ENCODE measurements around the gene FEZF2. TPM values are rescaled to one million over a fixed set of nuclear protein-coding genes. Genes with fewer than 3 reads are reported as not detected.

The FEZF2 gene
- polyA plus RNA-seq, 3 donors, result not detected

DNA sequence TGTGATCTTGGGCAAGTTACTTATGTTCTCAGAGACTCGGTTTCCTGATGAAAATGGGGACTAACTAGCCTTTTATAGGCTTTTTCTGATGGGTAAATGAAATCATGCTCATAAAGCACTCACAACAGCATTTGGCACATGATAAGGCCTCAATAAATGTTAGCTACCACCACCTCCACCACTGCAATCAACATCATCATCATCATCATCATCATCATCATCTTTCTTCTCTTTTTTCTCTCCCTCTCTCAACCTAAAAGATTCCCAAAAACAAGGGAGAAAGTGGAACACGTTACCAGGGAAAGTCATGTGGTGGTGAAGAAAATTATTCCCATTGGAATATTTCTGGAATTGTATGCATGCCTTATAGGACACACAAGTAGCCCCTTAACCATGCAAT, 33.6 kb upstream of the FEZF2 start:
- Histone ChIP-seq H3K79me2 (ENCODE audit: insufficient read depth, low read length) (no peaks in the 10 kb centered on the region), H3K4me1 (ENCODE audit: control insufficient read depth in 1 of 2, insufficient read depth in 2 of 2, low read length in 2 of 2) (no peaks in the 10 kb centered on the region), H4K20me1 (ENCODE audit: insufficient read depth, low read length) (no peaks in the 10 kb centered on the region), H3K36me3 (replicated peaks in 1 of 2; ENCODE audit: control insufficient read depth in 1 of 2, insufficient read depth in 2 of 2, low read length in 2 of 2) (no peaks in the 10 kb centered on the region), H3K4me2 (replicated peaks; ENCODE audit: extremely low read depth, low read length, poor library complexity, severe bottlenecking) (no peak overlapping the region), H3K27me3 (ENCODE audit: control insufficient read depth in 2 of 2, insufficient read depth in 2 of 2, low read length in 2 of 2) (no peaks in the 10 kb centered on the region), H3K27ac (ENCODE audit: low read depth in 1 of 2, low read length in 2 of 2) (no peak overlapping the region), H3K9ac (ENCODE audit: insufficient read depth, low read length, poor library complexity, severe bottlenecking) (no peak overlapping the region), H3K4me3 (replicated peaks in 1 of 3; ENCODE audit: low read depth in 2 of 3, low read length in 3 of 3) (no peak overlapping the region), H2AFZ (ENCODE audit: insufficient read depth, low read depth, low read length, poor library complexity, severe bottlenecking) (no peak overlapping the region), H3K9me3 (replicated peaks in 1 of 2; ENCODE audit: control insufficient read depth in 1 of 2, insufficient read depth in 1 of 2, low read length in 2 of 2) (no peaks in the 10 kb centered on the region)
- Mint-ChIP-seq H3K27me3 (ENCODE audit: low read depth in 3 of 3) (peaks cover 0 to 2% (median 1%) of the 10 kb centered on the region in 3 donors), H3K4me1 (no peaks in the 10 kb centered on the region), H3K36me3 (no peaks in the 10 kb centered on the region), H3K4me3 (no peak overlapping the region), H3K27ac (no peak overlapping the region), H3K9me3 (peaks cover 0 to 2% (median 0%) of the 10 kb centered on the region in 7 donors)
- no peak for DNase-seq
- TF ChIP-seq, protein P1, sequence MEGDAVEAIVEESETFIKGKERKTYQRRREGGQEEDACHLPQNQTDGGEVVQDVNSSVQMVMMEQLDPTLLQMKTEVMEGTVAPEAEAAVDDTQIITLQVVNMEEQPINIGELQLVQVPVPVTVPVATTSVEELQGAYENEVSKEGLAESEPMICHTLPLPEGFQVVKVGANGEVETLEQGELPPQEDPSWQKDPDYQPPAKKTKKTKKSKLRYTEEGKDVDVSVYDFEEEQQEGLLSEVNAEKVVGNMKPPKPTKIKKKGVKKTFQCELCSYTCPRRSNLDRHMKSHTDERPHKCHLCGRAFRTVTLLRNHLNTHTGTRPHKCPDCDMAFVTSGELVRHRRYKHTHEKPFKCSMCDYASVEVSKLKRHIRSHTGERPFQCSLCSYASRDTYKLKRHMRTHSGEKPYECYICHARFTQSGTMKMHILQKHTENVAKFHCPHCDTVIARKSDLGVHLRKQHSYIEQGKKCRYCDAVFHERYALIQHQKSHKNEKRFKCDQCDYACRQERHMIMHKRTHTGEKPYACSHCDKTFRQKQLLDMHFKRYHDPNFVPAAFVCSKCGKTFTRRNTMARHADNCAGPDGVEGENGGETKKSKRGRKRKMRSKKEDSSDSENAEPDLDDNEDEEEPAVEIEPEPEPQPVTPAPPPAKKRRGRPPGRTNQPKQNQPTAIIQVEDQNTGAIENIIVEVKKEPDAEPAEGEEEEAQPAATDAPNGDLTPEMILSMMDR (IDR thresholded peaks at IDR 0.05), result no peak
- intact Hi-C loops (cut with micrococcal nuclease), result no loop called here
- no CpG with 5 or more reads among the region's 2 CpGs for WGBS (ENCODE audit: insufficient coverage)

DNA sequence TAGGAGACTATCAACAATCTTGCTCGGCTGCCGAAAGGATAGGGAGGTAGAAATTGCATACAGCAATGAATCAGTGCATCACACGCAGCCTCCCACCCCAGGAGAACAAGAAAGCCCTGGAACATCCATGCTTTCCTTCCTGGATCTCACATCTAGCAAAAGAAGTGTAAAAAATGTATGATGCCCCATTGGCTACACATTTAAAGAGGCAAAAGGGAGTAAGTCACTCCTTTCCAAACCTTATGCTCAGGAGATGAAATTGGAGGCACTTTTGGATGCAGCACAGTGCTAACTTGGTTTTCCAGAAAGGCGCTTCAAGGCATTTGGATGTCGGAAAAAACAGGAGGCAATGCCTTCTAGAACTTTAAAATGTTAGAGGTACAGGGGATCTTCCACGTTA, 32.2 kb upstream of the FEZF2 start:
- Mint-ChIP-seq H3K4me3 (no peak overlapping the region), H3K27ac (no peak overlapping the region), H3K27me3 (ENCODE audit: low read depth in 3 of 3) (peaks cover 0 to 3% (median 2%) of the 10 kb centered on the region in 3 donors), H3K4me1 (no peaks in the 10 kb centered on the region), H3K9me3 (peaks cover 0 to 2% (median 0%) of the 10 kb centered on the region in 7 donors), H3K36me3 (no peaks in the 10 kb centered on the region)
- H3K27me3 ChIP-seq (ENCODE audit: control insufficient read depth in 2 of 2, insufficient read depth in 2 of 2, low read length in 2 of 2), result no peaks in the 10 kb centered on the region
- H3K36me3 ChIP-seq (replicated peaks in 1 of 2; ENCODE audit: control insufficient read depth in 1 of 2, insufficient read depth in 2 of 2, low read length in 2 of 2), result no peaks in the 10 kb centered on the region
- no peaks in the 10 kb centered on the region for H3K4me1 ChIP-seq (ENCODE audit: control insufficient read depth in 1 of 2, insufficient read depth in 2 of 2, low read length in 2 of 2)
- H2AFZ ChIP-seq (ENCODE audit: insufficient read depth, low read depth, low read length, poor library complexity, severe bottlenecking), result no peak overlapping the region
- no peaks in the 10 kb centered on the region for H3K79me2 ChIP-seq (ENCODE audit: insufficient read depth, low read length)
- TF ChIP-seq, protein P1 (IDR thresholded peaks at IDR 0.05), result no peak
- intact Hi-C loops (cut with micrococcal nuclease), result no loop called here
- H3K4me2 ChIP-seq (replicated peaks; ENCODE audit: extremely low read depth, low read length, poor library complexity, severe bottlenecking), result no peak overlapping the region
- DNase-seq, result no peak
- 92% methylated on average over 2 of the region's 6 CpGs for WGBS (ENCODE audit: insufficient coverage)
- no peaks in the 10 kb centered on the region for H4K20me1 ChIP-seq (ENCODE audit: insufficient read depth, low read length)
- no peak overlapping the region for H3K4me3 ChIP-seq (replicated peaks in 1 of 3; ENCODE audit: low read depth in 2 of 3, low read length in 3 of 3)
- H3K9ac ChIP-seq (ENCODE audit: insufficient read depth, low read length, poor library complexity, severe bottlenecking), result no peak overlapping the region
- H3K27ac ChIP-seq (ENCODE audit: low read depth in 1 of 2, low read length in 2 of 2), result no peak overlapping the region
- H3K9me3 ChIP-seq (replicated peaks in 1 of 2; ENCODE audit: control insufficient read depth in 1 of 2, insufficient read depth in 1 of 2, low read length in 2 of 2), result no peaks in the 10 kb centered on the region
